ENCODE data around the gene METTL6. TPM values are rescaled to one million over a fixed set of nuclear protein-coding genes. Genes with fewer than 3 reads are reported as not detected.

METTL6 gene
- total and polyA plus RNA-seq, 2 of the 4 experiments (the other 2 are of a cell fraction): 15.4 to 21.5 TPM

- dilution Hi-C loops (cut with HindIII; ENCODE audit: low sequenced_read_pairs, unreplicated experiment) (no loop called here), intact Hi-C loops (cut with micrococcal nuclease) (no loop called here), in situ Hi-C loops (cut with MboI; ENCODE audit: low sequenced_read_pairs) (no loop called here)
- no peaks in the 10 kb centered on the region for H3K79me1 ChIP-seq (ENCODE audit: low read depth in 1 of 2, low read length in 2 of 2)
- no peaks in the 10 kb centered on the region for H3K36me3 ChIP-seq (ENCODE audit: control insufficient read depth, insufficient read depth, low read length)
- no peak overlapping the region for H2BK5ac ChIP-seq (ENCODE audit: low read depth, low read length, poor library complexity, severe bottlenecking)
- H3K9me1 ChIP-seq (ENCODE audit: insufficient read depth, low read length): no peaks in the 10 kb centered on the region
- no peak overlapping the region for H3K9ac ChIP-seq (ENCODE audit: low read depth, low read length)
- POLR2A ChIA-PET (ENCODE audit: unreplicated experiment): no interaction called here
- H3K27ac ChIP-seq (ENCODE audit: insufficient read depth, low read length): no peak overlapping the region
- H3K4me2 ChIP-seq (ENCODE audit: low read depth, low read length): no peak overlapping the region
- no peak overlapping the region for H3K4me3 ChIP-seq (ENCODE audit: insufficient read depth, low read depth, low read length)
- no peaks in the 10 kb centered on the region for H3K27me3 ChIP-seq (ENCODE audit: control insufficient read depth, insufficient read depth, low read length)
- no peak overlapping the region for H2AK5ac ChIP-seq (ENCODE audit: low read depth, low read length)
- H2AFZ ChIP-seq (replicated peaks; ENCODE audit: low read length, poor library complexity): no peak overlapping the region
- H3K56ac ChIP-seq (ENCODE audit: extremely low read depth, insufficient read depth, low read length): no peak overlapping the region
- no peak overlapping the region for H4K8ac ChIP-seq (ENCODE audit: low read depth in 2 of 2, low read length in 2 of 2)
- H4K5ac ChIP-seq (ENCODE audit: low read depth, low read length): no peak overlapping the region
- no TSS peak for BruUV-seq (replicated peaks)
- no peak overlapping the region for H3K18ac ChIP-seq (ENCODE audit: low read depth, low read length)
- H3K4me1 ChIP-seq (ENCODE audit: control insufficient read depth, insufficient read depth, low read length): no peaks in the 10 kb centered on the region
- H2BK20ac ChIP-seq (ENCODE audit: low read depth, low read length): no peak overlapping the region
- WGBS, 2 experiments (ENCODE audit: extremely low coverage in 2 of 2, insufficient read length in 1 of 2): no CpG with 5 or more reads among the region's 2 CpGs
- no peak overlapping the region for H3K23ac ChIP-seq (ENCODE audit: low read depth, low read length)
- no peak overlapping the region for H4K91ac ChIP-seq (ENCODE audit: insufficient read depth, low read depth, low read length)
- ATAC-seq (ENCODE audit: low read depth): no peak
- CTCF ChIA-PET: no interaction called here
- no peak overlapping the region for H3K4ac ChIP-seq (ENCODE audit: low read depth, low read length)
- H2BK15ac ChIP-seq (ENCODE audit: low read depth, low read length): no peak overlapping the region
- no peak overlapping the region for H3K14ac ChIP-seq (replicated peaks; ENCODE audit: low read depth, low read length)
- DNase-seq: no peak
- no peak for TF ChIP-seq SMC3 (IDR thresholded peaks at IDR 0.05; ENCODE audit: low read depth, low read length)
- TF ChIP-seq RCOR1 (IDR thresholded peaks at IDR 0.05; ENCODE audit: insufficient replicate concordance, low read length): no peak
- no peak for TF ChIP-seq FOS (IDR thresholded peaks at IDR 0.05; ENCODE audit: low read depth, low read length)
- no peak for TF ChIP-seq RAD21 (IDR thresholded peaks at IDR 0.05; ENCODE audit: low read length)
- TF ChIP-seq CEBPB (IDR thresholded peaks at IDR 0.05; ENCODE audit: low read depth, low read length): no peak
- no peak for TF ChIP-seq CHD1 (IDR thresholded peaks at IDR 0.05; ENCODE audit: low read depth, low read length)
- TF ChIP-seq NFE2L2 (IDR thresholded peaks at IDR 0.05; ENCODE audit: low read depth, low read length): no peak
- TF ChIP-seq BHLHE40 (IDR thresholded peaks at IDR 0.05; ENCODE audit: low read depth, low read length): no peak
- no peak for TF ChIP-seq POLR2A (IDR thresholded peaks at IDR 0.05; ENCODE audit: low read depth, low read length)
- no peak for TF ChIP-seq ELK1 (IDR thresholded peaks at IDR 0.05; ENCODE audit: borderline replicate concordance, low read depth, low read length)
- TF ChIP-seq MXI1 (IDR thresholded peaks at IDR 0.05; ENCODE audit: borderline replicate concordance, low read depth, low read length): no peak
- no peak overlapping the region for H2AK9ac ChIP-seq (replicated peaks; ENCODE audit: low read depth, low read length, poor library complexity)
- H2BK120ac ChIP-seq (ENCODE audit: low read depth, low read length): no peak overlapping the region
- no peaks in the 10 kb centered on the region for H4K20me1 ChIP-seq (ENCODE audit: insufficient read depth, low read length)
- H3K9me3 ChIP-seq (ENCODE audit: control insufficient read depth, insufficient read depth, low read length): no peaks in the 10 kb centered on the region
Observed at GRCh38 chr3:15470849-15471248, 43.5 kb upstream of the METTL6 start.
